ENCODE data around the gene ZNF688. TPM values are rescaled to one million over a fixed set of nuclear protein-coding genes. Genes with fewer than 3 reads are reported as not detected.

ZNF688 gene
- total and polyA plus RNA-seq, 2 of the 13 experiments (the other 11 are each of a cell fraction or from before 2014, with no cell fraction given): 2.4 to 5.4 TPM

GRCh38 chr16:30534368-30535105, 37.0 kb downstream of the ZNF688 start, which contains the start of gene ZNF747 (continued):
- TF ChIP-seq ZNF496 (CRISPR knock-in tag; IDR thresholded peaks at IDR 0.05; ENCODE audit: insufficient replicate concordance) (no peak), PRPF4 (IDR thresholded peaks at IDR 0.05; ENCODE audit: low read depth, low read length, poor library complexity, severe bottlenecking) (no peak), HNRNPK (IDR thresholded peaks at IDR 0.05; ENCODE audit: low read depth, low read length, poor library complexity, severe bottlenecking) (no peak), CHCHD3 (CRISPR knock-in tag; IDR thresholded peaks at IDR 0.05) (no peak), TCF7 (IDR thresholded peaks at IDR 0.05; ENCODE audit: low read depth) (peak; percentile 19; the same call in 1 of the 2 replicates), ZKSCAN5 (CRISPR knock-in tag; IDR thresholded peaks at IDR 0.05) (peak; percentile 77), TP53 (CRISPR knock-in tag; conservative IDR thresholded peaks at IDR 0.05) (peak; percentile 7; the same call in 1 of the 2 replicates), ZNF772 (CRISPR knock-in tag; IDR thresholded peaks at IDR 0.05) (peak; percentile 97), KDM5B (CRISPR knock-in tag; IDR thresholded peaks at IDR 0.05; ENCODE audit: borderline replicate concordance) (peak; percentile 92), ZFP36L1 (CRISPR knock-in tag; IDR thresholded peaks at IDR 0.05) (peak; percentile 77), GMEB1 (CRISPR knock-in tag; IDR thresholded peaks at IDR 0.05; ENCODE audit: borderline replicate concordance) (peak; percentile 98), ZNF44 (CRISPR knock-in tag; IDR thresholded peaks at IDR 0.05) (no peak; the same call in 1 of the 2 replicates), ZBTB49 (CRISPR knock-in tag; IDR thresholded peaks at IDR 0.05; ENCODE audit: borderline replicate concordance) (peak; percentile 61; the same call in 1 of the 2 replicates), CEBPG (CRISPR knock-in tag; IDR thresholded peaks at IDR 0.05) (peak; percentile 2; the same call in 1 of the 2 replicates), ATF7-NPFF (CRISPR knock-in tag; IDR thresholded peaks at IDR 0.05; ENCODE audit: low read depth) (no peak; the same call in 1 of the 2 replicates), MIER2 (CRISPR knock-in tag; IDR thresholded peaks at IDR 0.05) (peak; percentile 60; the same call in 1 of the 2 replicates), ETV5 (CRISPR knock-in tag; IDR thresholded peaks at IDR 0.05; ENCODE audit: borderline replicate concordance) (peak; percentile 79; the same call in 1 of the 2 replicates), REXO4 (CRISPR knock-in tag; IDR thresholded peaks at IDR 0.05; ENCODE audit: borderline replicate concordance) (no peak), HOXA9 (CRISPR knock-in tag; IDR thresholded peaks at IDR 0.05; ENCODE audit: borderline replicate concordance) (peak; percentile 76), ZNF552 (CRISPR knock-in tag; IDR thresholded peaks at IDR 0.05; ENCODE audit: borderline replicate concordance) (peak; percentile 54; the same call in 1 of the 2 replicates), NFRKB (IDR thresholded peaks at IDR 0.05) (no peak), RAD21 (CRISPR knock-in tag; IDR thresholded peaks at IDR 0.05) (no peak; the same call in none of the 2 replicates), SMARCE1 (IDR thresholded peaks at IDR 0.05; ENCODE audit: borderline replicate concordance) (no peak), ARNTL (CRISPR knock-in tag; IDR thresholded peaks at IDR 0.05) (peak; percentile 69; the same call in 1 of the 2 replicates), MTA1 (CRISPR knock-in tag; IDR thresholded peaks at IDR 0.05; ENCODE audit: borderline replicate concordance) (peak; percentile 70), ZNF782 (CRISPR knock-in tag; IDR thresholded peaks at IDR 0.05; ENCODE audit: borderline replicate concordance) (no peak), ZMAT3 (CRISPR knock-in tag; conservative IDR thresholded peaks at IDR 0.05) (peak; percentile 45; the same call in 1 of the 2 replicates), ZNF556 (CRISPR knock-in tag; IDR thresholded peaks at IDR 0.05; ENCODE audit: borderline replicate concordance) (peak; percentile 75; the same call in 1 of the 2 replicates)

Measured in HepG2 (cell line).